Keratinocyte (primary cell): ENCODE measurements around the gene REV1. TPM values are rescaled to one million over a fixed set of nuclear protein-coding genes. Genes with fewer than 3 reads are reported as not detected.

ENCODE experiments used
- DNase-seq: peaks from one replicate; pipeline ENCODE4 v3.0.0-alpha.2; 2011; ENCODE audit warnings: low read depth, missing footprints, low spot score
- FAIRE-seq: peaks from 2 replicates; lab custom pipeline; 2011; peaks lifted over from hg19 to GRCh38; lab: Jason Lieb, UNC
- H2AFZ ChIP-seq: 2 replicates; pipeline ENCODE4 v1.6.0; 2012; ENCODE audit warnings: low read length, control low read depth, inconsistent platforms; ENCODE audit not compliant: control insufficient read depth
- H3K27ac ChIP-seq: 2 replicates; pipeline ENCODE4 v1.5.1; 2011; ENCODE audit warnings: low read length; ENCODE audit not compliant: control insufficient read depth, insufficient read depth
- H3K27me3 ChIP-seq: 3 replicates; pipeline ENCODE4 v1.6.0; 2011; ENCODE audit warnings: low read length; ENCODE audit not compliant: control insufficient read depth, insufficient read depth; ENCODE audit errors: extremely low read depth
- H3K36me3 ChIP-seq, 2 experiments: 2 replicates in 1 of 2; 3 replicates in 1 of 2; pipeline ENCODE4 v1.5.1; 2011; ENCODE audit warnings: low read length in 2 of 2, mild to moderate bottlenecking in 1 of 2; ENCODE audit not compliant: control insufficient read depth in 2 of 2, insufficient read depth in 2 of 2; ENCODE audit errors: extremely low read depth in 1 of 2
- H3K4me1 ChIP-seq: 3 replicates; pipeline ENCODE4 v1.5.1; 2011; ENCODE audit warnings: low read length; ENCODE audit not compliant: control insufficient read depth, insufficient read depth; ENCODE audit errors: extremely low read depth
- H3K4me2 ChIP-seq: 3 replicates; pipeline ENCODE4 v1.6.0; 2011; ENCODE audit warnings: low read depth, low read length; ENCODE audit not compliant: control insufficient read depth, insufficient read depth; ENCODE audit errors: extremely low read depth
- H3K4me3 ChIP-seq, 3 experiments: fragments of 200-600 bp in 1 of 3; sonication (generic) in 1 of 3; 2 replicates in 2 of 3; 3 replicates in 1 of 3; pipeline ENCODE4 v1.5.1; 2011 to 2016; ENCODE audit warnings: low read length in 3 of 3, mild to moderate bottlenecking in 3 of 3, control low read depth in 2 of 3, inconsistent platforms in 1 of 3, low read depth in 1 of 3, mixed read lengths in 1 of 3, mixed run types in 1 of 3, moderate library complexity in 1 of 3; ENCODE audit not compliant: control insufficient read depth in 2 of 3, insufficient read depth in 2 of 3; ENCODE audit errors: extremely low read depth in 1 of 3
- H3K79me2 ChIP-seq: 2 replicates; pipeline ENCODE4 v1.6.0; 2012; ENCODE audit warnings: low read length; ENCODE audit not compliant: control insufficient read depth, insufficient read depth
- H3K9ac ChIP-seq: 3 replicates; pipeline ENCODE4 v1.6.0; 2011; ENCODE audit warnings: low read length; ENCODE audit not compliant: control insufficient read depth, insufficient read depth; ENCODE audit errors: extremely low read depth
- H3K9me1 ChIP-seq: 3 replicates; pipeline ENCODE4 v1.6.0; 2011; ENCODE audit warnings: low read length; ENCODE audit not compliant: control insufficient read depth, insufficient read depth; ENCODE audit errors: extremely low read depth
- H3K9me3 ChIP-seq: 2 replicates; pipeline ENCODE4 v1.5.1; 2012; ENCODE audit warnings: low read depth, low read length; ENCODE audit not compliant: control insufficient read depth
- H4K20me1 ChIP-seq: 3 replicates; pipeline ENCODE4 v1.6.0; 2011; ENCODE audit warnings: low read length; ENCODE audit not compliant: control insufficient read depth, insufficient read depth; ENCODE audit errors: extremely low read depth
- CTCF ChIP-seq, 3 experiments: IDR thresholded peaks in 1 of 3; conservative IDR thresholded peaks in 1 of 3; optimal IDR thresholded peaks in 1 of 3; 2 replicates in 2 of 3; 3 replicates in 1 of 3; pipeline versions ENCODE3 to v1.5.1; 2011; ENCODE audit warnings: low read length in 3 of 3, mild to moderate bottlenecking in 3 of 3, moderate library complexity in 2 of 3, control low read depth in 1 of 3, inconsistent platforms in 1 of 3; ENCODE audit not compliant: insufficient read depth in 2 of 3; ENCODE audit errors: extremely low read depth in 1 of 3
- EZH2 ChIP-seq: IDR thresholded peaks from one replicate; pipeline ENCODE4 v1.6.1; 2012; ENCODE audit warnings: inconsistent platforms, mild to moderate bottlenecking, low read length, moderate library complexity
- dilution Hi-C: fragments of 300-500 bp; cut with MboI; formaldehyde crosslinking; loops from one replicate; pipeline ENCODE4 v1.7.0; 2020; ENCODE audit warnings: low sequenced_read_pairs; ENCODE audit not compliant: extremely low pct_ligation_motif_present
- polyA plus RNA-seq, 5 experiments: library from polyadenylated mRNA; depleted of rRNA in 3 of 5; stranded (reverse) in 3 of 5; stranded (forward) in 1 of 5; unstranded in 1 of 5; fragments of >200 nt; gene quantifications; 1 replicate in 1 of 5; 2 replicates in 3 of 5; 3 replicates in 1 of 5; pipeline versions ENCODE4 v1.2.1 to v1.2.3, GENCODE V29; 2011 to 2012; ENCODE audit warnings: missing spikeins in 2 of 5, low read depth in 1 of 5, low replicate concordance in 1 of 5

The REV1 gene
- polyA plus RNA-seq, 1 donor (not counting 4 experiments of a cell fraction or from before 2014, with no cell fraction given), result 56.4 TPM

- H3K4me1 ChIP-seq, result peaks cover 13% of the 10 kb centered on the region
- DNase-seq (no peak), FAIRE-seq (no peak)
- H3K9me1 ChIP-seq, result no peaks in the 10 kb centered on the region
- H3K27me3 ChIP-seq, result no peaks in the 10 kb centered on the region
- no peak for TF ChIP-seq CTCF (optimal IDR thresholded peaks at IDR 0.05 in 1 of 3, IDR thresholded peaks at IDR 0.05 in 1 of 3, conservative IDR thresholded peaks at IDR 0.05 in 1 of 3; ENCODE audit: extremely low read depth in 1 of 3, insufficient read depth in 2 of 3, low read length in 3 of 3)
- no peak for TF ChIP-seq EZH2
- H3K4me3 ChIP-seq, result no peak overlapping the region
- H3K79me2 ChIP-seq, result peaks cover 70% of the 10 kb centered on the region
- H3K36me3 ChIP-seq, result peaks cover 14 to 19% of the 10 kb centered on the region in 2 experiments
- no peak overlapping the region for H3K27ac ChIP-seq
- no peak overlapping the region for H3K9ac ChIP-seq
- H4K20me1 ChIP-seq, result no peaks in the 10 kb centered on the region
- no peaks in the 10 kb centered on the region for H3K9me3 ChIP-seq
- dilution Hi-C loops, result no loop called here
- no peak overlapping the region for H3K4me2 ChIP-seq
- no peak overlapping the region for H2AFZ ChIP-seq
These were observed 38.5 kb downstream of the REV1 start for GRCh38 chr2:99451280-99451679.

GRCh38 chr2:99450199-99450598 lies 39.6 kb downstream of the REV1 start:
- Histone ChIP-seq H4K20me1 (no peaks in the 10 kb centered on the region), H3K36me3 (peaks cover 12 to 14% of the 10 kb centered on the region in 2 experiments), H3K27me3 (no peaks in the 10 kb centered on the region), H3K9me1 (no peaks in the 10 kb centered on the region), H3K79me2 (peaks cover 70% of the 10 kb centered on the region), H3K27ac (peak overlapping the region; percentile 0), H3K4me2 (no peak overlapping the region), H3K4me3 (no peak overlapping the region), H2AFZ (no peak overlapping the region), H3K4me1 (peaks cover 13% of the 10 kb centered on the region), H3K9ac (no peak overlapping the region), H3K9me3 (no peaks in the 10 kb centered on the region)
- dilution Hi-C loops, result no loop called here
- DNase-seq (no peak), FAIRE-seq (no peak)
- no peak for TF ChIP-seq CTCF (optimal IDR thresholded peaks at IDR 0.05 in 1 of 3, IDR thresholded peaks at IDR 0.05 in 1 of 3, conservative IDR thresholded peaks at IDR 0.05 in 1 of 3; ENCODE audit: extremely low read depth in 1 of 3, insufficient read depth in 2 of 3, low read length in 3 of 3)
- no peak for TF ChIP-seq EZH2
